Kidney (tissue), 14 donors: Measurements from ENCODE around the gene ARHGEF28. TPM values are rescaled to one million over a fixed set of nuclear protein-coding genes. Genes with fewer than 3 reads are reported as not detected.

Experiments used
- DNase-seq, 5 donors: peaks; one replicate each; pipeline ENCODE4 v3.0.0-alpha.2; 2013 to 2020
- FAIRE-seq: peaks from 2 replicates; lab custom pipeline; 2012; peaks lifted over from hg19 to GRCh38; lab: Jason Lieb, UNC
- H3K27ac ChIP-seq, 2 donors: one replicate each; pipeline ENCODE4 v1.7.0; 2013; ENCODE audit warnings: low read depth in 2 of 2, low read length in 2 of 2, inconsistent platforms in 1 of 2
- H3K27me3 ChIP-seq: one replicate; pipeline ENCODE4 v1.7.1; 2013; ENCODE audit warnings: low read length, inconsistent platforms; ENCODE audit not compliant: control insufficient read depth, insufficient read depth
- H3K36me3 ChIP-seq, 3 donors: one replicate each; pipeline versions ENCODE4 v1.7.0 to v1.7.1; 2013; ENCODE audit warnings: low read length in 3 of 3, control low read depth in 1 of 3, inconsistent platforms in 1 of 3; ENCODE audit not compliant: insufficient read depth in 3 of 3, control insufficient read depth in 2 of 3
- H3K4me1 ChIP-seq, 3 donors: one replicate each; pipeline versions ENCODE4 v1.7.0 to v1.7.1; 2013; ENCODE audit warnings: low read length in 3 of 3, inconsistent platforms in 1 of 3, low read depth in 1 of 3; ENCODE audit not compliant: control insufficient read depth in 2 of 3, insufficient read depth in 2 of 3
- H3K4me3 ChIP-seq, 3 donors: one replicate each; pipeline versions ENCODE4 v1.7.0 to v1.8.1; 2013; ENCODE audit warnings: low read length in 3 of 3, control low read depth in 1 of 3, inconsistent platforms in 1 of 3
- H3K9ac ChIP-seq, 3 donors: one replicate each; pipeline versions ENCODE4 v1.7.0 to v1.7.1; 2013; ENCODE audit warnings: low read length in 3 of 3, control low read depth in 1 of 3, inconsistent platforms in 1 of 3
- H3K9me3 ChIP-seq, 3 donors: one replicate each; pipeline versions ENCODE4 v1.7.0 to v1.7.1; 2013; ENCODE audit warnings: low read length in 3 of 3, control low read depth in 1 of 3, inconsistent platforms in 1 of 3; ENCODE audit not compliant: control insufficient read depth in 2 of 3, insufficient read depth in 1 of 3
- CTCF ChIP-seq: IDR thresholded peaks from 3 replicates; pipeline ENCODE4 v1.5.1; 2012; ENCODE audit warnings: mild to moderate bottlenecking, moderate library complexity, borderline replicate concordance; ENCODE audit not compliant: insufficient read depth; ENCODE audit errors: extremely low read depth
- intact Hi-C: fragments of 100-400 bp; cut with DNase I; formaldehyde crosslinking; loops from one replicate; pipeline ENCODE4 v1.11.1; 2022
- polyA plus RNA-seq: library from polyadenylated mRNA; stranded (reverse); fragments of 350-450 nt; fragmentation: Illumina TruSeq; extraction: RNeasy Lipid Tissue Mini Kit (QIAGEN cat#74804); gene quantifications from one replicate; pipeline ENCODE4 v1.2.3, GENCODE V29; 2014; ENCODE audit warnings: low read depth, low replicate concordance; ENCODE audit not compliant: insufficient read depth
- total RNA-seq: library from RNA; stranded (reverse); fragmentation: NEBNext Ultra II Directional; extraction: Animal tissue kit (Norgen Biotek cat#: 25700); gene quantifications from one replicate; pipeline ENCODE4 v1.2.1, GENCODE V29; 2021
- donor health status: control.
- donor health status: control.
- donor health status: control.
- donor health status: control.
- donor health status: control.
- donor health status: DM: yes; HTN: yes; CAD: no.
- donor health status: Normal renal cell carcinoma (clear cell type).

The ARHGEF28 gene
- total and polyA plus RNA-seq, 2 donors from 2014 or later = 21.9 to 66.3 TPM

GRCh38 chr5:73915345-73915744 lies 289.3 kb downstream of the ARHGEF28 start:
- Histone ChIP-seq H3K9ac (no peak overlapping the region), H3K27ac (no peak overlapping the region), H3K27me3 (no peaks in the 10 kb centered on the region), H3K4me1 (no peaks in the 10 kb centered on the region), H3K36me3 (peaks cover 0 to 23% (median 13%) of the 10 kb centered on the region in 3 donors), H3K4me3 (no peak overlapping the region), H3K9me3 (no peaks in the 10 kb centered on the region)
- no peak for TF ChIP-seq CTCF
- DNase-seq (no peak), FAIRE-seq (no peak)
- intact Hi-C loops = no loop called here

DNA sequence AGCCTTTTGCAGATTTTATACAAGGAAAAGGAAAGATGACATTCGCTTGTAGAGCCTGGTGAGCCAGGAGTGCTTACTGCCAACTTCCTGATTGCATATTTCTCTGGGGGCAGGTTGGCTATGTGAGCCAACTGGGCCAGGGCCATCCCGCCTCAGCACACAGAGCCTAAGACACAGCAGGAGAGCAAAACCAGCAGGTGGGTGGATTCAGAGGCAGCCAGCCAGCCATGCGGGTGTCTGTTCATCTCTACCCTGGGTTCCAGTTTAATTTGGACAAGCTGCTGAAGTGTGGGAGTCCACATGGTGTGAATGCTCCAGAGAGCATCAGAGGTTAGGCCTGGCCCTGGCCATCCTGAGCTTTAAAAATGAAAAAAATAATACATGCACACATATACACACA lies 291.4 kb downstream of the ARHGEF28 start:
- H3K4me1 ChIP-seq = no peaks in the 10 kb centered on the region
- H3K36me3 ChIP-seq = peaks cover 0 to 12% (median 7%) of the 10 kb centered on the region in 3 donors
- H3K9me3 ChIP-seq = no peaks in the 10 kb centered on the region
- intact Hi-C loops = no loop called here
- H3K9ac ChIP-seq = no peak overlapping the region
- H3K27ac ChIP-seq = no peak overlapping the region
- FAIRE-seq (no peak), DNase-seq (no peak)
- H3K27me3 ChIP-seq = no peaks in the 10 kb centered on the region
- no peak for TF ChIP-seq CTCF
- H3K4me3 ChIP-seq = no peak overlapping the region

- Histone ChIP-seq H3K36me3 (peaks cover 0 to 15% (median 7%) of the 10 kb centered on the region in 3 donors), H3K4me1 (no peaks in the 10 kb centered on the region), H3K27ac (no peak overlapping the region), H3K9ac (no peak overlapping the region), H3K27me3 (no peaks in the 10 kb centered on the region), H3K9me3 (no peaks in the 10 kb centered on the region), H3K4me3 (no peak overlapping the region)
- intact Hi-C loops = no loop called here
- FAIRE-seq = no peak
- TF ChIP-seq CTCF = no peak
- no peak for DNase-seq
These were observed 291.9 kb downstream of the ARHGEF28 start for GRCh38 chr5:73917891-73918290.

GRCh38 chr5:73918791-73919221 lies 292.8 kb downstream of the ARHGEF28 start:
- H3K9ac ChIP-seq = no peak overlapping the region
- no peaks in the 10 kb centered on the region for H3K27me3 ChIP-seq
- H3K27ac ChIP-seq = no peak overlapping the region
- no peaks in the 10 kb centered on the region for H3K9me3 ChIP-seq
- no peak for TF ChIP-seq CTCF
- intact Hi-C loops = no loop called here
- H3K4me1 ChIP-seq = no peaks in the 10 kb centered on the region
- FAIRE-seq (no peak), DNase-seq (no peak)
- peaks cover 0 to 20% (median 5%) of the 10 kb centered on the region in 3 donors for H3K36me3 ChIP-seq
- H3K4me3 ChIP-seq = no peak overlapping the region
